Measurements from ENCODE around the gene SLC34A2. TPM values are rescaled to one million over a fixed set of nuclear protein-coding genes. Genes with fewer than 3 reads are reported as not detected.

SLC34A2 gene
- total RNA-seq, 4 donors from 2014 or later, result 0.83 to 10.3 (median 6.9) TPM

GRCh38 chr4:25696409-25696808, 40.8 kb downstream of the SLC34A2 start:
- TF ChIP-seq POLR2A (IDR thresholded peaks at IDR 0.05) (no peak), CTCF (IDR thresholded peaks at IDR 0.05) (no peak)
- no peaks in the 10 kb centered on the region for H3K36me3 ChIP-seq
- H3K4me1 ChIP-seq, result peaks cover 0 to 6% (median 0%) of the 10 kb centered on the region in 4 donors
- no peak overlapping the region for H3K4me3 ChIP-seq
- peak in 1 of 3 donors; percentile 49 for DNase-seq
- H3K9me3 ChIP-seq, result no peaks in the 10 kb centered on the region
- H3K27me3 ChIP-seq, result no peaks in the 10 kb centered on the region
- peak overlapping the region in 2 of 4 donors; percentile 15 to 37 for H3K27ac ChIP-seq

DNA sequence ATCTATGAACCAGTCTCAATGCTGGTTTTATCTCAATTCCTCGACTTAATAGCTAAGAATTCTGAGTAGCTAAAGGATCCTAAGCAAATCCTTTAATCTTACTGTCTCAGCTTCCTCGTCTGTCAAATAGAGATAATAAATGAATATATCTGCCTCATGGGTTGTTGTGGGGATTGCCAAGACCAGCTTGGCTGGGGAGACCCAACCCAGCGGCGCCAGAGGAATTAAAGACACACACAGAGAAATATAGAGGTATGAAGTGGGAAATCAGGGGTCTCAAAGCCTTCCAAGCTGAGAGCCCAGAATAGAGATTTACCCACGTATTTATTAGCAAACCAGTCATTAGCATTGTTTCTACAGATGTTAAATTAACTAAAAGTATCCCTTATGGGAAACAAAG, 41.9 kb downstream of the SLC34A2 start:
- no peak overlapping the region for H3K4me3 ChIP-seq
- H3K9me3 ChIP-seq, result no peaks in the 10 kb centered on the region
- H3K36me3 ChIP-seq, result no peaks in the 10 kb centered on the region
- no peak for TF ChIP-seq POLR2A (IDR thresholded peaks at IDR 0.05)
- TF ChIP-seq CTCF (IDR thresholded peaks at IDR 0.05), result no peak
- peaks cover 0 to 8% (median 0%) of the 10 kb centered on the region in 4 donors for H3K4me1 ChIP-seq
- no peak overlapping the region for H3K27ac ChIP-seq
- no peak for DNase-seq
- no peaks in the 10 kb centered on the region for H3K27me3 ChIP-seq

GRCh38 chr4:25700661-25701060, 45.0 kb downstream of the SLC34A2 start:
- Histone ChIP-seq H3K4me3 (no peak overlapping the region), H3K36me3 (no peaks in the 10 kb centered on the region), H3K27ac (no peak overlapping the region), H3K9me3 (no peaks in the 10 kb centered on the region), H3K27me3 (no peaks in the 10 kb centered on the region), H3K4me1 (peaks cover 0 to 17% (median 7%) of the 10 kb centered on the region in 4 donors)
- DNase-seq, result no peak
- TF ChIP-seq POLR2A (IDR thresholded peaks at IDR 0.05) (no peak), CTCF (IDR thresholded peaks at IDR 0.05) (no peak)

DNA sequence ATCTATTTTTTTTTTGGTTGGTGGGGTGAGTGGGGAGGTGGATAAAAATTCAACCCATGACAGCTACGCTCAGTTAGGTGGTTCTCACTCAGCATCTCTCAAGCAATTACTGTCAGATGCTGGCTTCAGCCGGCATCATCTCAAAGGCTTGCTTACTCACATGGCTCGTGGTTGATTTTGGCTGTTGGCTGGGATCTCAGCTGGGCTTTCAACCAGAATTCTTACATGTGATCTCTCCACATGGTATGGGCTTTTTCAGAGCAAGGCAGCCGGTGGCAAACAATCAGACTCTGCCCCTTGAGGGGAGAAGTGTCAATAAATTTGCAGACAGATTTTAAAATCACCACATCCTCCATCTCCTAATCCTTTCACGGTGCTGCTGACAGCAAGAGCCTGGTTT, 47.2 kb downstream of the SLC34A2 start:
- Histone ChIP-seq H3K36me3 (no peaks in the 10 kb centered on the region), H3K4me3 (no peak overlapping the region), H3K4me1 (peaks cover 0 to 17% (median 7%) of the 10 kb centered on the region in 4 donors), H3K27me3 (no peaks in the 10 kb centered on the region), H3K27ac (peak overlapping the region in 1 of 4 donors; percentile 30), H3K9me3 (no peaks in the 10 kb centered on the region)
- no peak for TF ChIP-seq POLR2A (IDR thresholded peaks at IDR 0.05)
- DNase-seq, result no peak

- H3K36me3 ChIP-seq, result no peaks in the 10 kb centered on the region
- TF ChIP-seq POLR2A (IDR thresholded peaks at IDR 0.05) (no peak), CTCF (IDR thresholded peaks at IDR 0.05) (no peak)
- peaks cover 0 to 17% (median 7%) of the 10 kb centered on the region in 4 donors for H3K4me1 ChIP-seq
- peak overlapping the region in 3 of 4 donors; percentile 48 to 81 (median 78) for H3K27ac ChIP-seq
- peak in 1 of 3 donors; percentile 54 for DNase-seq
- H3K9me3 ChIP-seq, result no peaks in the 10 kb centered on the region
- no peak overlapping the region for H3K4me3 ChIP-seq
- no peaks in the 10 kb centered on the region for H3K27me3 ChIP-seq
Observed at GRCh38 chr4:25703731-25704388, 48.2 kb downstream of the SLC34A2 start.

DNA sequence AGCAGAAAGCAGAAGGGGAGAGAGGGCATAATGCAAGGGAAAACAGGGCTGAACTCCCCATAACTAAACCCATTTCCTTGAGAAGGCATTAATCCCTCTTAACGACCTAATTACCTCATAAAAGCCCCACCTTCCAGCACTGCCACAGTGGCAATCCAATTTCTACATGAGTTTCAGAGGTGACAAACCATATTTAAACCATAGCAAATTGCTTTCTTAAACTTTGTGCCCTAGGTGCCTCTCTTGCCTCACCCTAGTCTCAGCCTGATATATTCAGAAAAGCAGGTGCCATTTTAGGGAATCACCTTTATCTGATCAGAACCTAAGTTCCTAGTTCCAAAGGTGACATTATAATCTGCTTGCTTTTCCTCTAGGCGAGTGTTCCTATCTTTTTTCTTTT, 48.9 kb downstream of the SLC34A2 start:
- Histone ChIP-seq H3K36me3 (no peaks in the 10 kb centered on the region), H3K4me3 (no peak overlapping the region), H3K27ac (peak overlapping the region in 3 of 4 donors; percentile 48 to 81 (median 78)), H3K4me1 (peaks cover 0 to 17% (median 7%) of the 10 kb centered on the region in 4 donors), H3K27me3 (no peaks in the 10 kb centered on the region), H3K9me3 (no peaks in the 10 kb centered on the region)
- TF ChIP-seq POLR2A (IDR thresholded peaks at IDR 0.05) (no peak), CTCF (IDR thresholded peaks at IDR 0.05) (no peak)
- peak in 1 of 3 donors; percentile 53 for DNase-seq
